PC-3 (cell line): ENCODE results near the gene OGDH.

Experiments used
- CTCF ChIP-seq: fragments of 300-600 bp; sonication (generic); conservative IDR thresholded peaks from 2 replicates; pipeline ENCODE4 v1.5.1; 2017; ENCODE audit warnings: antibody characterized with exemption, low read depth, mild to moderate bottlenecking, low read length
- EZH2 ChIP-seq: fragments of 300-600 bp; sonication (generic); IDR thresholded peaks from one replicate; pipeline ENCODE4 v1.6.1; 2017; ENCODE audit warnings: antibody characterized with exemption, mild to moderate bottlenecking, low read length; ENCODE audit not compliant: unreplicated experiment

DNA sequence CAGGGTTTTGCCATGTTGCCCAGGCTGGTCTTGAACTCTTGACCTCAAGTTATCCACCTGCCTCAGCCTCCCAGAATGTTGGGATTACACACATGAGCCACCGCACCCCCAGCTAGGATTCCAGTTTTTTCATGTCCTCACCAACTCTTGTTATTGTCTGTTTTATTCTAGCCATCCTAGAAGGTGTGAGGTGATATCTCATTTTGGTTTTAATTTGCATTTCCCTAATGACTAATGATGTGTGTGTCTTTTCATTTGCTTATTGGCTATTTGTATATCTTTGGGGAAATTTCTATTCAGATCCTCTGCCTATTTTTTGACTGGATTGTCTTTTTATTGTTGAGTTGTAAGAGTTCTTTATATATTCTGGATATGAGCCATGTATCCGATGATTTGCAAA, 83.0 kb downstream of the OGDH start:
- no peak for TF ChIP-seq CTCF
- no peak for TF ChIP-seq EZH2
